PC-9 (cell line): ENCODE measurements around the gene TAF4B. TPM values are rescaled to one million over a fixed set of nuclear protein-coding genes. Genes with fewer than 3 reads are reported as not detected.

ENCODE experiments used
- BruUV-seq: library from RNA; stranded (reverse); fragments of 400-500 nt; replicated peaks from 2 replicates; lab custom pipeline; 2021; lab: Mats Ljungman, UMichigan
- CTCF ChIA-PET: fragments of 300-600 bp; sonication (Branson Sonifier 250); formaldehyde crosslinking; loops from one replicate; lab custom pipeline; 2022; ENCODE audit warnings: antibody characterized with exemption; lab: Charles Lee
- POLR2A ChIA-PET: fragments of 300-600 bp; sonication (Branson Sonifier 250); formaldehyde crosslinking; loops from one replicate; lab custom pipeline; 2022; ENCODE audit warnings: antibody characterized with exemption; ENCODE audit not compliant: unreplicated experiment; lab: Charles Lee
- DNase-seq, 2 experiments: peaks; one replicate each; pipeline versions ENCODE4 v3.0.0 to v3.0.0-alpha.2; 2015 to 2022; ENCODE audit warnings: mixed read lengths in 1 of 2
- H2AFZ ChIP-seq: fragments of 200-600 bp; sonication (generic); 2 replicates; pipeline ENCODE4 v1.8.1; 2017; ENCODE audit warnings: antibody characterized with exemption
- H3F3A ChIP-seq: fragments of 200-600 bp; sonication (generic); 2 replicates; pipeline ENCODE4 v1.8.1; 2017; ENCODE audit warnings: antibody characterized with exemption, mild to moderate bottlenecking, low read depth; ENCODE audit not compliant: insufficient read depth
- H3K27ac ChIP-seq: fragments of 200-600 bp; sonication (generic); 2 replicates; pipeline ENCODE4 v1.6.1; 2016; ENCODE audit warnings: mixed run types
- H3K27me3 ChIP-seq: fragments of 200-600 bp; sonication (generic); 2 replicates; pipeline ENCODE4 v1.6.1; 2016; ENCODE audit warnings: low read depth, mixed run types; ENCODE audit not compliant: insufficient read depth
- H3K36me3 ChIP-seq: fragments of 200-600 bp; sonication (generic); 2 replicates; pipeline ENCODE4 v1.6.1; 2016; ENCODE audit warnings: low read depth, mixed run types
- H3K4me1 ChIP-seq: fragments of 200-600 bp; sonication (generic); replicated peaks from 2 replicates; pipeline ENCODE4 v1.6.1; 2016; ENCODE audit warnings: mixed run types; ENCODE audit not compliant: insufficient read depth
- H3K4me2 ChIP-seq: fragments of 200-600 bp; sonication (generic); 2 replicates; pipeline ENCODE4 v1.6.1; 2017; ENCODE audit warnings: mixed run types
- H3K4me3 ChIP-seq: fragments of 200-600 bp; sonication (generic); 2 replicates; pipeline ENCODE4 v1.6.1; 2016; ENCODE audit warnings: mixed run types
- H3K79me2 ChIP-seq: fragments of 200-600 bp; sonication (generic); 2 replicates; pipeline ENCODE4 v1.6.1; 2017; ENCODE audit warnings: low read depth, mixed run types
- H3K9me2 ChIP-seq: fragments of 200-600 bp; sonication (generic); 2 replicates; pipeline ENCODE4 v1.8.1; 2017; ENCODE audit warnings: mild to moderate bottlenecking; ENCODE audit not compliant: insufficient read depth
- H3K9me3 ChIP-seq: fragments of 200-600 bp; sonication (generic); 2 replicates; pipeline ENCODE4 v1.8.1; 2016; ENCODE audit warnings: low read depth; ENCODE audit not compliant: insufficient read depth
- H4K20me1 ChIP-seq: fragments of 200-600 bp; sonication (generic); 2 replicates; pipeline ENCODE4 v1.8.1; 2017; ENCODE audit not compliant: insufficient read depth
- CTCF ChIP-seq: fragments of 200-600 bp; sonication (generic); conservative IDR thresholded peaks from 2 replicates; pipeline ENCODE4 v1.6.1; 2017; ENCODE audit warnings: mixed run types, antibody characterized with exemption, mild to moderate bottlenecking, moderate library complexity
- EZH2 ChIP-seq: fragments of 200-600 bp; sonication (generic); IDR thresholded peaks from 2 replicates; pipeline ENCODE4 v1.8.0; 2017; ENCODE audit warnings: antibody characterized with exemption, low read depth
- intact Hi-C: fragments of 100-400 bp; cut with micrococcal nuclease; formaldehyde crosslinking; loops from one replicate; pipeline ENCODE4 v1.10.0; 2022; ENCODE audit not compliant: unreplicated experiment
- total RNA-seq: library from RNA; stranded (reverse); gene quantifications from 2 replicates; pipeline ENCODE4 v1.2.3, GENCODE V29; 2021

The TAF4B gene
- total RNA-seq, 1 experiment from 2014 or later = 2.8 TPM

- H3F3A ChIP-seq = no peaks in the 10 kb centered on the region
- no peaks in the 10 kb centered on the region for H3K9me3 ChIP-seq
- H3K9me2 ChIP-seq = no peaks in the 10 kb centered on the region
- no peaks in the 10 kb centered on the region for H4K20me1 ChIP-seq
- H3K36me3 ChIP-seq = no peaks in the 10 kb centered on the region
- H3K4me1 ChIP-seq = no peaks in the 10 kb centered on the region
- no peak for TF ChIP-seq EZH2
- no peak for TF ChIP-seq CTCF
- H3K4me2 ChIP-seq = no peak overlapping the region
- H3K27ac ChIP-seq = no peak overlapping the region
- no TSS peak for BruUV-seq
- DNase-seq = no peak
- ChIA-PET POLR2A (no interaction called here), CTCF (no interaction called here)
- H3K79me2 ChIP-seq = no peaks in the 10 kb centered on the region
- no peaks in the 10 kb centered on the region for H3K27me3 ChIP-seq
- intact Hi-C loops = no loop called here
- no peak overlapping the region for H2AFZ ChIP-seq
- H3K4me3 ChIP-seq = no peak overlapping the region
These were observed 188.7 kb downstream of the TAF4B start for GRCh38 chr18:26414901-26415440.

GRCh38 chr18:26415631-26416030 lies 189.4 kb downstream of the TAF4B start:
- POLR2A ChIA-PET = no interaction called here
- H3K9me2 ChIP-seq = no peaks in the 10 kb centered on the region
- H3K4me2 ChIP-seq = no peak overlapping the region
- no peaks in the 10 kb centered on the region for H3K36me3 ChIP-seq
- H3K4me1 ChIP-seq = no peaks in the 10 kb centered on the region
- no TSS peak for BruUV-seq
- CTCF ChIA-PET = no interaction called here
- intact Hi-C loops = no loop called here
- no peaks in the 10 kb centered on the region for H3F3A ChIP-seq
- no peaks in the 10 kb centered on the region for H3K79me2 ChIP-seq
- H3K4me3 ChIP-seq = no peak overlapping the region
- TF ChIP-seq EZH2 (no peak), CTCF (no peak)
- no peaks in the 10 kb centered on the region for H3K9me3 ChIP-seq
- no peak overlapping the region for H2AFZ ChIP-seq
- no peak for DNase-seq
- no peaks in the 10 kb centered on the region for H3K27me3 ChIP-seq
- H4K20me1 ChIP-seq = no peaks in the 10 kb centered on the region
- no peak overlapping the region for H3K27ac ChIP-seq

GRCh38 chr18:26416652-26417150 lies 190.5 kb downstream of the TAF4B start:
- no peaks in the 10 kb centered on the region for H3K79me2 ChIP-seq
- H3K9me3 ChIP-seq = no peaks in the 10 kb centered on the region
- TF ChIP-seq EZH2 (no peak), CTCF (no peak)
- H3K36me3 ChIP-seq = no peaks in the 10 kb centered on the region
- no peak overlapping the region for H3K27ac ChIP-seq
- no peak overlapping the region for H3K4me3 ChIP-seq
- H3K4me2 ChIP-seq = no peak overlapping the region
- no peaks in the 10 kb centered on the region for H3F3A ChIP-seq
- intact Hi-C loops = no loop called here
- no TSS peak for BruUV-seq
- H4K20me1 ChIP-seq = no peaks in the 10 kb centered on the region
- H3K4me1 ChIP-seq = no peaks in the 10 kb centered on the region
- ChIA-PET POLR2A (no interaction called here), CTCF (interaction anchor here (0.5 kb wide), 1 partner anchor 44 kb away, joined by 3 read pairs; no protein-coding TSS in a partner anchor)
- no peak for DNase-seq
- H3K9me2 ChIP-seq = no peaks in the 10 kb centered on the region
- H3K27me3 ChIP-seq = no peaks in the 10 kb centered on the region
- no peak overlapping the region for H2AFZ ChIP-seq
